NOMO-1 treated with dmso at 0.1 percent for 144 hours (cell line): ENCODE results near the gene SNX8.
"Not testable (repeated sequence)": the region's sequence is repeated elsewhere in the genome, so short reads cannot be mapped to it uniquely, and the experiment has no call there.

Experiments
- DNase-seq: peaks from one replicate; lab custom pipeline; 2025; ENCODE audit not compliant: unreplicated experiment; lab: John Stamatoyannopoulos, UW

The SNX8 gene

GRCh38 chr7:2295936-2296620 lies 18.2 kb downstream of the SNX8 start:
- DNase-seq = no peak

DNA sequence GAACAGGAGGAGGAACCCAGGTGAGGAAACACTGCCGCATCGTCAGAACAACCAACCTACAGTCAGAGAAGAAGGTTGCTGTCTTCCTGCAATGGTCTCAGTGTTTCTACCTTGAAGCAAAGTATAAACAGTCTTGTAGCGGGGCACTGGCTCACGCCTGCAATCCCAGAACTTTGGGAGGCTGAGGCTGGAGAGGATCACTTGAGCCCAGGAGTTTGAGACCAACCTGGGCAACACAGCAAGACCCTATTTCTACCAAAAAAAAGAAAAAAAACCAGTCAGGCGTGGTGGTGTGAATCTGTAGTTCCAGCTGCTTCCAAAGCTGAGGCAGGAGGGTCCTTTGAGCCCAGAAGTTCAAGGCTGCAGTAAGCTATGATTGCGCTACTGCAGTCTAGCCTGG lies 23.4 kb downstream of the SNX8 start:
- DNase-seq = no peak

DNA sequence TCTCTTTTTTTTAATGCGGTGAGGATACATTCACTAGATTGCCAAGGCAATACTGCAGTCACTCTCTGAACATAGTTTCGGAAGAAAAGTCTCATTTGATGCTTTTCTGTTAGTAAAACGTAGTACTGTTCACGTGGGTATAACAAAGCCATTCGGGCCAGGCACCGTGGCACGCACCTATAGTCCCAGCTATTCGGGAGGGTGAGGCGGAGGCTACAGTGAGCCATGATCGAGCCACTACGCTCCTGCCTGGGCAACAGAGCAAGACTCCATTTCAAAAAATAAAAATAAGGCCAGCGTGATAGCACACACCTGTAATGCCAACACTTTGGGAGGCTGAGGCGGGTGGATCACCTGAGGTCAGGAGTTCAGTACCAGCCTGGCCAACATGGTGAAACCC lies 24.6 kb downstream of the SNX8 start:
- DNase-seq = no peak

GRCh38 chr7:2289111-2289586 lies 25.1 kb downstream of the SNX8 start:
- no peak for DNase-seq

GRCh38 chr7:2288503-2288902 lies 25.7 kb downstream of the SNX8 start:
- no peak for DNase-seq

DNA sequence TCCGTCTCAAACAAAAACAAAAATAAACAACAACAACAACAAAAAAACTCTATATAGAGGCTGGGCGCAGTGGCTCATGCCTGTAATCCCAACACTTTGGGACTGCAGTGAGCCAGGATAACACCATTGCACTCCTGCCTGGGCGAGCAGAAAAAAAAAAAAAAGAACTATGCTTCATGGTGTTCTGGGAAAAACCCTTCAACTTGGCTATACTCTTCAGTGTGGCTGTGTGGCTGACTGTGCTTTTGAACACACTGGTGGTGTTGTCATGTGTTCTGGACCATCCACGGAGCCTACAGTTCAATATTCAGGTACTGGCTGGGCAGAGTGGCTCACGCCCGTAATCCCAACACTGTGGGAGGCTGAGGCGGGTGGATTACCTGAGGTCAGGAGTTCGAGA lies 26.5 kb downstream of the SNX8 start:
- no peak for DNase-seq

DNA sequence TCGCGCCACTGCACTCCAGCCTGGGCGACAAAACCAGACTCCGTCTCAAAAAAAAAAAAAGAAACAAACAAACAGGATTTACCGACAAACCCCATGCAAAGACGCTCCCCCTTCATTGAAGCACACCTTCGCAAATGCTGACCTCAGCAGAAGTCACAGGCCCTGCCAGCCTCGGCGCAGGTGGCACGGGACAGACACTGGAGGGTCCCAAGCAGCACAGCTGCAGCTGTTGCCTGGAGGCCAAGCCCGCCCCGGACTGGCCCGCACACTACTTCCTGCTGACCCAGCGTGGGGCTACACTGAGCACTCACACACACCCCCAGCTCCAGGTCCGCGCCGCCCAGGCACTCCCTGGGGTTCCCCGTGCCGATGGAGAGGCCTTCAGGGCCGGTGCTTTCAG lies 31.2 kb downstream of the SNX8 start:
- DNase-seq = no peak

DNA sequence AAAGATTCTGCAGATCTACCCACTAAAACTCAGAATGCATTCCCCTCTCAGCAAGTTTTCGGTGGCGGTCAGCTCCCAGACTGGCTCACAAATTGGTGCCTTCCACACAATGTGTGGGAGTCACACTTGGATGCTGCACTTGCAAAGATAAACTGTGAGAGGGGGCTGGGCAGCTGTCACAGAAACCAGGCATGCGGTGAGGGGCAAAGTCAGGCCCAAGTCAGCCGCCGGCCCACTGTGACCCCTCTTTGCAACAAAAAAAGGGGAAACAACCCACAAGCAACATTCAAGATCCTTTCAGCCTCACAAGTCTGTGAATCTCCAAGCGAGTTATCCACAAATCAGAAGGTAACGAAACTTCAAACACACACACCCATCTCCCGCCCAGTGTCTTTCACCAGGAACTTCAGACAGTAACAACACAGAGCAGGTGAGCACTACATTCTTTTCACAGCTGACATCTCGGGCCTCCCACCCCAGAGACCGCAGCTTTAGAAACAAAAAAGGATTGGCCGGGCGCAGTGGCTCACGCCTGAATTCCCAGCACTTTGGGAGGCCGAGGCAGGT lies 32.0 kb downstream of the SNX8 start:
- no peak for DNase-seq

- DNase-seq = no peak
These were observed 32.7 kb downstream of the SNX8 start for GRCh38 chr7:2281541-2281940.

DNA sequence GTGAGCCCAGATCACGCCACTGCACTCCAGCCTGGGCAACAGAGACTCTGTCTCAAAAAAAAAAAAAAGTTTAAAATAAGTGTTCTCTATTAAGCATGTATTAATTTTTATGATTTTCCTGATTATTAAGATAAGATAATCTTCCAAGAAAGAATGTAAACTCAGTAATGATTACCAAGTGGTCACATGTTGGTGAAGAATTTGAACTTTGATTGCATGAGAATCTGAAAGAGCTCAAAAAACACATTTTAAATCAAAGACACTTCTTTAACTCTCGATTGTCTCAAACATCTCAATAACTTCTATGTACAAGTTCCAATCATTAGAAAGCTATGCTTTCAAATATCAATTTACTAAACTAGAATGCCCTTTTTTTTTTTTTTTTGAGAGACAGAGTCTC lies 33.8 kb downstream of the SNX8 start:
- no peak for DNase-seq

DNA sequence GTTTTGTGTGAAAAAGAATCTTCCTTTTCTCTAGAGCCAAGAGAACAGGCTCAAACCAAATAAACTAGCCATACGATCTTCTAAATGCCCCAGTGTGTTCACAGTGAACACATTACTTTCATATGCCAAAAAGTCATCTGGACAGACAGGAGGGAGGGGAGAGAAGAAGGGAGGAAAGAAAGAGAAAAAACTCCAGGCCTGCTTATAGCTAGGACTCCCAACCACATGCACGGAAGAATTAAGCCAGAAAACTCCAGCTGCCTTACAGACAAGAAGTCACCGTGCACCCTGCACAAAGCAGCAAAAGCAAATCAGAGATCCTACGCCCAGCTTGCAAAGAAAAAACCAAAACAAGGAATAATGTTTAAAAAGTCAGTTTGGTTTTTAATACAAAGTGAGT lies 34.3 kb downstream of the SNX8 start:
- DNase-seq = no peak

- no peak for DNase-seq
These were observed 36.2 kb downstream of the SNX8 start for GRCh38 chr7:2278026-2278425.

GRCh38 chr7:2276107-2276506 lies 38.1 kb downstream of the SNX8 start:
- DNase-seq = no peak

DNA sequence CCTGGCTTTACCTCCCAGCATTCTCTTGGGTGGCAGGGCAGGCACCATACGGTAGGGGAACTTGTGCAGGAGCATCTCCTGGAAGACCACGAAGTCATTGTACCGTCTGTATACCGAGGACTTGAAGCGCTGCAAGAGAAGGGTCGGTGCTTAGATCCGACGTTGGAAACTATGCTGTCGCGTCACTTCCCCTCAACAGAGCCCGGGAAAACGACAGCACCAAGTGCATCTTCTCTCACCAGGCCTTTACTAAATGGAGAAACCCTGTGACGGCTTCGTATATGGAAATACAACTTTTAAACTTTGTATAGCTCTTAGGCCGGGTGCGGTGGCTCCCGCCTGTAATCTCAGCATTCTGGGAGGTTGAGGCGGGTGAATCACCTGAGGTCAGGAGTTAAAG lies 39.1 kb downstream of the SNX8 start:
- no peak for DNase-seq

DNA sequence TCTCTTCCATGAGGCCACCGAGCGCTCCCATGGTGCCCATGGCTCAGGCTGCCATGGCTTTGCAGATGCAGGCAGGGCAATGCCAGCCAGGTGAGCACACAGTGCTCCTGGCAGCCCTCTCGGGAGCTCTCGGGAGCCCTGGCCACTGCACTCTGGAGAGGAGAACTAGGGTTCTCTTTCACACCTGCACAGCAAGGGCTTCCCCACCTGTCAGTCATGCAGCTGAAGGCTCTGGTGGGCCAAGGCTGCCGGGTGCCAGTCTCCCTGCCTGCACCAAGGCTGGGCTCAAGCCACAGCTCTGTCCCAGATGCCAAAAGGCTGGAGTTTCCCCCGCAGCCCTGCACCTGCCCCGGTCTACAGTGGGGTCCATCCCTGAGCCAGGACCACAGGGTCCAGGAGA lies 39.6 kb downstream of the SNX8 start:
- DNase-seq = no peak

DNA sequence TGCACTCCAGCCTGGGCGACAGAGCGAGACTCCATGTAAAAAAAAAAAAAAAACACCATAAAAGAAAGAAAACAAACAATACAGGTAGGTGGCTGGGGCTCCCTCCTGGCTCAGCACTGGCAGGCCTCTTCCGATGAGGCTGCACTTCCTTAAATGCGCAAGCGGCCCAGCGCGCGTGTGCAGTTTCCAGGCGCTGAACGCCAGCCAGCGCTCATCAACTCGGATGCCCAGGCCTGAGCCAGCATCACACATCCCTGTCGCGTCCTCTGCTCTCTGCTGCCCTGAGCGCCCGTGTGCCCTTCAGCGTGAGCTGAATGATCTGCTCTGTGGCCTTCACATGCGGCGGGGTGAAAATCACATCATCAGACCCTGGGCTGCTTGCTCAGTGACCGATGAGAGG lies 40.4 kb downstream of the SNX8 start:
- no peak for DNase-seq

- DNase-seq = no peak
These were observed 42.2 kb downstream of the SNX8 start for GRCh38 chr7:2272031-2272430.

GRCh38 chr7:2271273-2272026 lies 42.8 kb downstream of the SNX8 start:
- DNase-seq = no peak

DNA sequence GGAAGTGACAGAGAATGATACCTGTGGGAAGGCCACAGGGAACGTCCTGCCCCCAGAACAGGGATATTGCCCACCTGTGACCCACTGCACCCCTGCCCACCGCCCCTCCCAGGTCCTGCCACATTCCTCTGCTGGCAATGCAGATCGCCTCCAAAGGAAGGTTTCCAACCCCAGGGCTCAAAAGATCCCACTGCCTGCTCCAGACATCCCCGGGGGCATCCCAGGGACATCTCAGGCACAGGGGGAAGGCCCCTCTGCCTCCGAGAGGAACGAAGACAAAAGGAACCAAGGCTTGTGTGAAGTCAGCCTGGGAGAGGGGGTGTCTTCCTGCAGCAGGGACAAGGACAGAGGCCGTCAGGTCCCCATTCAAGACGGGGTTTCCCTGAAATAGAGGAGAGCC lies 43.7 kb downstream of the SNX8 start:
- no peak for DNase-seq

DNA sequence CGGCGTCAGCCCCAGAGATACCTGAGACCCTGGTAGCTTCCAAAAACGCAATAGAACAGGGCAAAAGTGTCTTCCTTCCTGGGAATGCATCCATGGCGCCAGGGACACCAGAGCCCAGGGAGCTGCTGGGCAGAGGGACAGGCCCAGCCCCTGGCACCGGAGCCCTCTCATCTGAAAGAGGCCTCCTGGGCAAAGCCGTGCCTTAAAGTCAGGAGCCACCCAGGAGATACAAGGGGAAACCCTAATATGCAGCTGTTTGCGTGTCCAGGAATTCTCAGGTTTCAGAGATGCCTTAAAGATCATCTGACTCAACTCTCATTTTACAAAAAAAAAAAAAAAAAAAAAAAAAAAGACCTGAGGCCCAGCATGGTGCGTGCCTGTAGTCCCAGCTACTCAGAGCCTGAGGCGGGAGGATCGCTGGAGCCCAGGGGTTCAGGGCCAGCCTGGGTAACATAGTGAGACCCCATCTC lies 44.2 kb downstream of the SNX8 start:
- DNase-seq = no peak

- not testable (repeated sequence) for DNase-seq
These were observed 44.9 kb downstream of the SNX8 start for GRCh38 chr7:2269089-2269990.
